Measurements from ENCODE around the gene CAMK2D.

The CAMK2D gene

GRCh38 chr4:113561758-113562157, 199.8 kb downstream of the CAMK2D start:
- H3K27ac Mint-ChIP-seq = no peak overlapping the region
- no peaks in the 10 kb centered on the region for H3K27me3 Mint-ChIP-seq
- H3K36me3 Mint-ChIP-seq (ENCODE audit: low read depth) = peaks cover 49% of the 10 kb centered on the region
- no peak overlapping the region for H3K4me3 Mint-ChIP-seq
- H3K9me3 Mint-ChIP-seq = no peaks in the 10 kb centered on the region
- H3K4me1 Mint-ChIP-seq (ENCODE audit: low read depth) = peaks cover 38% of the 10 kb centered on the region

- peaks cover 45% of the 10 kb centered on the region for H3K36me3 Mint-ChIP-seq (ENCODE audit: low read depth)
These were observed 200.4 kb downstream of the CAMK2D start for GRCh38 chr4:113561092-113561491.

GRCh38 chr4:113560579-113560978, 201.0 kb downstream of the CAMK2D start:
- no peak overlapping the region for H3K27ac Mint-ChIP-seq
- peaks cover 32% of the 10 kb centered on the region for H3K4me1 Mint-ChIP-seq (ENCODE audit: low read depth)
- H3K27me3 Mint-ChIP-seq = no peaks in the 10 kb centered on the region

More at GRCh38 chr4:113561092-113561491, 200.4 kb downstream of the CAMK2D start:
- H3K4me1 Mint-ChIP-seq (ENCODE audit: low read depth) = peaks cover 36% of the 10 kb centered on the region
- no peak overlapping the region for H3K4me3 Mint-ChIP-seq
- no peaks in the 10 kb centered on the region for H3K27me3 Mint-ChIP-seq
- no peak overlapping the region for H3K27ac Mint-ChIP-seq
- no peaks in the 10 kb centered on the region for H3K9me3 Mint-ChIP-seq

GRCh38 chr4:113559947-113560346, 201.6 kb downstream of the CAMK2D start:
- H3K4me1 Mint-ChIP-seq (ENCODE audit: low read depth) = peaks cover 26% of the 10 kb centered on the region

More at GRCh38 chr4:113560579-113560978, 201.0 kb downstream of the CAMK2D start:
- Mint-ChIP-seq H3K4me3 (no peak overlapping the region), H3K9me3 (no peaks in the 10 kb centered on the region), H3K36me3 (ENCODE audit: low read depth) (peaks cover 45% of the 10 kb centered on the region)

GRCh38 chr4:113556382-113557134, 205.0 kb downstream of the CAMK2D start:
- no peaks in the 10 kb centered on the region for H3K27me3 Mint-ChIP-seq
- no peak overlapping the region for H3K27ac Mint-ChIP-seq
- H3K36me3 Mint-ChIP-seq (ENCODE audit: low read depth) = peaks cover 38% of the 10 kb centered on the region
- peaks cover 10% of the 10 kb centered on the region for H3K4me1 Mint-ChIP-seq (ENCODE audit: low read depth)
- no peaks in the 10 kb centered on the region for H3K9me3 Mint-ChIP-seq
- no peak overlapping the region for H3K4me3 Mint-ChIP-seq

More at GRCh38 chr4:113559947-113560346, 201.6 kb downstream of the CAMK2D start:
- Mint-ChIP-seq H3K27me3 (no peaks in the 10 kb centered on the region), H3K9me3 (no peaks in the 10 kb centered on the region), H3K4me3 (no peak overlapping the region), H3K27ac (no peak overlapping the region), H3K36me3 (ENCODE audit: low read depth) (peaks cover 42% of the 10 kb centered on the region)

- Mint-ChIP-seq H3K4me1 (ENCODE audit: low read depth) (peaks cover 10% of the 10 kb centered on the region), H3K9me3 (no peaks in the 10 kb centered on the region), H3K27ac (no peak overlapping the region), H3K27me3 (no peaks in the 10 kb centered on the region), H3K36me3 (ENCODE audit: low read depth) (peaks cover 38% of the 10 kb centered on the region), H3K4me3 (no peak overlapping the region)
These were observed 205.7 kb downstream of the CAMK2D start for GRCh38 chr4:113555868-113556267.

GRCh38 chr4:113553082-113553481, 208.5 kb downstream of the CAMK2D start:
- Mint-ChIP-seq H3K27ac (no peak overlapping the region), H3K9me3 (no peaks in the 10 kb centered on the region), H3K4me3 (no peak overlapping the region), H3K27me3 (no peaks in the 10 kb centered on the region), H3K36me3 (ENCODE audit: low read depth) (peaks cover 30% of the 10 kb centered on the region), H3K4me1 (ENCODE audit: low read depth) (peaks cover 21% of the 10 kb centered on the region)

- peaks cover 27% of the 10 kb centered on the region for H3K36me3 Mint-ChIP-seq (ENCODE audit: low read depth)
- no peaks in the 10 kb centered on the region for H3K27me3 Mint-ChIP-seq
- H3K4me3 Mint-ChIP-seq = no peak overlapping the region
- peaks cover 27% of the 10 kb centered on the region for H3K4me1 Mint-ChIP-seq (ENCODE audit: low read depth)
- no peaks in the 10 kb centered on the region for H3K9me3 Mint-ChIP-seq
- H3K27ac Mint-ChIP-seq = no peak overlapping the region
These were observed 211.0 kb downstream of the CAMK2D start for GRCh38 chr4:113550510-113550909.

GRCh38 chr4:113548303-113548702, 213.2 kb downstream of the CAMK2D start:
- no peaks in the 10 kb centered on the region for H3K27me3 Mint-ChIP-seq
- peaks cover 27% of the 10 kb centered on the region for H3K4me1 Mint-ChIP-seq (ENCODE audit: low read depth)
- H3K9me3 Mint-ChIP-seq = no peaks in the 10 kb centered on the region
- peak overlapping the region; percentile 83 for H3K27ac Mint-ChIP-seq
- no peak overlapping the region for H3K4me3 Mint-ChIP-seq
- peaks cover 43% of the 10 kb centered on the region for H3K36me3 Mint-ChIP-seq (ENCODE audit: low read depth)

GRCh38 chr4:113547487-113548042, 214.0 kb downstream of the CAMK2D start:
- Mint-ChIP-seq H3K36me3 (ENCODE audit: low read depth) (peaks cover 48% of the 10 kb centered on the region), H3K4me1 (ENCODE audit: low read depth) (peaks cover 30% of the 10 kb centered on the region), H3K27me3 (no peaks in the 10 kb centered on the region), H3K27ac (peak overlapping the region; percentile 83), H3K9me3 (peaks cover 3% of the 10 kb centered on the region), H3K4me3 (no peak overlapping the region)

GRCh38 chr4:113541933-113542332, 219.6 kb downstream of the CAMK2D start:
- Mint-ChIP-seq H3K27ac (peak overlapping the region; percentile 26), H3K9me3 (peaks cover 4% of the 10 kb centered on the region), H3K4me3 (no peak overlapping the region), H3K27me3 (no peaks in the 10 kb centered on the region), H3K36me3 (ENCODE audit: low read depth) (peaks cover 63% of the 10 kb centered on the region), H3K4me1 (ENCODE audit: low read depth) (peaks cover 47% of the 10 kb centered on the region)

GRCh38 chr4:113540859-113541258, 220.7 kb downstream of the CAMK2D start:
- Mint-ChIP-seq H3K36me3 (ENCODE audit: low read depth) (peaks cover 61% of the 10 kb centered on the region), H3K4me1 (ENCODE audit: low read depth) (peaks cover 42% of the 10 kb centered on the region), H3K9me3 (peaks cover 4% of the 10 kb centered on the region), H3K4me3 (peak overlapping the region; percentile 44), H3K27me3 (no peaks in the 10 kb centered on the region), H3K27ac (peak overlapping the region; percentile 86)

- Mint-ChIP-seq H3K27ac (peak overlapping the region; percentile 82), H3K4me1 (ENCODE audit: low read depth) (peaks cover 49% of the 10 kb centered on the region), H3K36me3 (ENCODE audit: low read depth) (peaks cover 61% of the 10 kb centered on the region), H3K27me3 (no peaks in the 10 kb centered on the region), H3K4me3 (peak overlapping the region; percentile 50), H3K9me3 (peaks cover 4% of the 10 kb centered on the region)
These were observed 222.1 kb downstream of the CAMK2D start for GRCh38 chr4:113539408-113539807.

- H3K4me3 Mint-ChIP-seq = no peak overlapping the region
- peaks cover 61% of the 10 kb centered on the region for H3K36me3 Mint-ChIP-seq (ENCODE audit: low read depth)
- H3K4me1 Mint-ChIP-seq (ENCODE audit: low read depth) = peaks cover 46% of the 10 kb centered on the region
- H3K27me3 Mint-ChIP-seq = no peaks in the 10 kb centered on the region
- H3K27ac Mint-ChIP-seq = no peak overlapping the region
- peaks cover 1% of the 10 kb centered on the region for H3K9me3 Mint-ChIP-seq
These were observed 223.9 kb downstream of the CAMK2D start for GRCh38 chr4:113537628-113538027.

- no peak overlapping the region for H3K27ac Mint-ChIP-seq
- no peaks in the 10 kb centered on the region for H3K9me3 Mint-ChIP-seq
- H3K4me3 Mint-ChIP-seq = no peak overlapping the region
- peaks cover 62% of the 10 kb centered on the region for H3K36me3 Mint-ChIP-seq (ENCODE audit: low read depth)
- no peaks in the 10 kb centered on the region for H3K27me3 Mint-ChIP-seq
- H3K4me1 Mint-ChIP-seq (ENCODE audit: low read depth) = peaks cover 44% of the 10 kb centered on the region
These were observed 224.3 kb downstream of the CAMK2D start for GRCh38 chr4:113537203-113537602.

All from stimulated activated naive CD8-positive, alpha-beta T cell treated with anti-CD3 and anti-CD28 coated beads, Interleukin-15, Interleukin-2, amounts not matched to agents 100 ng/mL and 50 ng/mL, for 24 hours (primary cell).